ENCODE results near the gene UGT8. TPM values are rescaled to one million over a fixed set of nuclear protein-coding genes. Genes with fewer than 3 reads are reported as not detected.
A peak's percentile ranks its signal among the peaks of the same experiment; 100 is the strongest.
"Not testable (repeated sequence)": the region's sequence is repeated elsewhere in the genome, so short reads cannot be mapped to it uniquely, and the experiment has no call there.

The UGT8 gene
- total RNA-seq, 1 donor from 2014 or later, result 1.5 TPM

DNA sequence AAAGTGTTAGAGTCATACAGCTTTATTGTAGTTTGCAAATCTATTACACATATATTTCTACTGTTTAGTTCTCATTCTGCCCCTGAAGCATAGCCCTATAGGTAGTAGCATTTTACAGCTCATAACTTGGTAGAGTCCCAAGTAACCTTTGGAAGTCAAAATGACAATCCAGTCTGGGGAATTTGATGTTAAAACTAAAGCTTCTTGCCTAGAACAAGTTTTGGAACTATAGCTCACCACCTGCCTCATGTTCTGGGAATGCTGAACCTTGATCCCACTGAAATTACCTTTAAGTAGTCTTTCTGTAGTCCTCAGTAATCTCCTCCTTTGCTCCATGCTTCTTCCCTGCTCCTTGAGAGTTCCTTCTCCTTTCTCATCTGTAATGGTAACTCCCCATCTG lies 8.4 kb downstream of the UGT8 start:
- DNase-seq, result no peak

- DNase-seq, result no peak
Observed at GRCh38 chr4:114613560-114613959, 15.0 kb downstream of the UGT8 start.

DNA sequence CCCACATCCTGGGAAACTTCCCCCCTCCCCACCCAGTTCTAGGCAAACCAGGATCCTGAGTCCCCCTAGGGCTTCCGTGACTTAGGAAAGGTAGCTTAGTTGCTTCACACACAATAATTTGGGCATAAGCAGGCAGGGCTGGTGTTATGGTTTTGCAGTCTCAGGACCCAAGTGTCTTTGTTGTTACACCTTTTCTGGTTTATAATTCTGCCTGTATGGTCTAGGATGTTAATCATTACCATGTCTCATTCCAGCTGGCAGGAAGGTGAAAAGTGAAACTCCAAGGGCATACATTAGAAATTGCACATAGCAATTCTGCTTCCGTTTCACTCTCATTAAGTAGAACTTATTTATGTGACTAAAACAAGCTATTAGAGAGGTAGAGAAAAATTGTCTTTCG lies 16.8 kb downstream of the UGT8 start:
- no peak for DNase-seq

- DNase-seq, result not testable (repeated sequence)
Observed at GRCh38 chr4:114616036-114616435, 17.4 kb downstream of the UGT8 start.

DNA sequence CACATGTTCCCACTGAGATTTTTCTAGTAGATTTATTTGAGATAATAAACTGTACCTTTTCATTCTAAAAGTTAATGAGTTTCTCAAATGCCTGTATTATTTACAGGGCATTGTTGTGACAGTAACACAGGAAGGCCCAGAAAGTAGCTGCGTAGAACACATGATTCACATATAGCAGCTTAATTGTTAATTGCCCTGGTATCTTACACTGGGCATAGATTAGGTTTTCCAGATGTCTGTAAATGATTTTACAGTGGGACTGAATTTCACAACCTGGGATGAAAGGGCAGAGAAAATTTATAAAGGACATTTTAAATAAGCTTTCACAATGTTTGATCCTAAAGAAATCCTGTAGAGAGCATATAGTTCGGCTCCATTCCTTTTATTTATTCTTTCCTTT lies 27.6 kb downstream of the UGT8 start:
- no peak for DNase-seq

GRCh38 chr4:114636192-114636935 lies 37.8 kb downstream of the UGT8 start:
- no peak for DNase-seq

DNA sequence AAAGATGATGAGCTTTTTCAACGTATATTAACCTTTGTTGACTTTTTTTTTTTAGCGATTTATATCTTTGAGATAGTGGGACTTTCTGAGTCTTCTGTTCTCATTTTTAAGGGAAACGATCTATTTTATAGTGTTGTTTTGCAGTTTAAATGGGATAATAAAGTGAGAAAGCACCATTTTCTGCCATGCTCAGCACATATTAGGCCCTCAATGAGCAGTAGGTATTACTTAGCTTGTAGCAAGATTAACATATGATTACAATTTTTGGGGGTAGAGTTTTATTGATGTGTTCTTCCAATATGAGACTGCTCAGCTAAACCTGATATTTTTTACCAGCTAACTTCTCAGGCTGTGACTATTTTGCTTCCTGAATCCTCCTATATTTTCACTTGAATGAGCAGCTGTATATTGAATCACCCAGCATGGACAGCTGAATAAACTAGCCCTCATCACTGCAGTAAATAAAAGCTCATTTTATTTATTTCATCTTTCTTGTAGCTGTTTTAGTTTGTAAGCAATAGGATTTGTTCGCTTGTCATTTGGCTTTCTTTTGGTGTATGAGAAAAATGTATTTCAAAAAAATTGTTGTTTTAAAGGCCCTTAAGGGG lies 43.7 kb downstream of the UGT8 start:
- no peak for DNase-seq

- no peak for DNase-seq
Observed at GRCh38 chr4:114649908-114650307, 51.3 kb downstream of the UGT8 start.

DNA sequence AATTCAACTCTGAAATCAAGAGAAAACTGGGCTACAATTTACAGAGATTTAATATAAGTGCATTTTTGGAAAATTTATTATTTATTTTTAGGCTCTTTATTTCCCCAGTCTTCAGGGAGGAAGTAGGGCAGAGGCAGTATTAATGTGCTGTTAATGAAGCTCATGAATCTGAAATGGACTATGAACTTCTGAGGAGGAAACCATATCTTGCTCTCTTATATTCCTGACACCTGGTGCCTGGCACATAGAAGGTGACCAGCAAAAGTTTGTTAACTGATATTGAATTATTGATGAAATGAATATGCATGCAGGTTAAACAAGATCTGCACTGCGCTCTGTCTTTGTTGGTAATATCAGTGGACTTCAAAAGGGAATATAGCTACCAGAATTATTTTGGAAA lies 55.1 kb downstream of the UGT8 start:
- no peak for DNase-seq

GRCh38 chr4:114654592-114654991 lies 56.0 kb downstream of the UGT8 start:
- DNase-seq, result no peak

DNA sequence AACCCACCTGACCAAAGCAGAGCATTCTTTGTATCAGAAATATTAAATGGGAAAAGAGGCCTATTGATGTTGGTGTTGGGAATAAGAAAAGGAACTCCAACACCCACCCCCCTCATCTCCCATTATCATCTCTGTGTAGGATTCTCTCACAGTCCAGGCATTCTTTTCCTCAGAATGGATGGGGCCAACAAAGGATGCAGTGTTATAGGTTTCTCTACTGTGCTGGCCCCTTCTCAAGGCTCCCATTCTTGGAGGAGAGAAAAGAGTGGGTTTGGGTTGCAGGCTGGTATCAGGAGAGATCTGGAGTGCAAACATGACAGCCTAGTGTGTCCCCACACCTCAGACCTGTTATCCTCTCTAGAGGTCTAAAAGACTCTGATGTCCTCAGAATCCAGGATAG lies 59.6 kb downstream of the UGT8 start:
- no peak for DNase-seq

DNA sequence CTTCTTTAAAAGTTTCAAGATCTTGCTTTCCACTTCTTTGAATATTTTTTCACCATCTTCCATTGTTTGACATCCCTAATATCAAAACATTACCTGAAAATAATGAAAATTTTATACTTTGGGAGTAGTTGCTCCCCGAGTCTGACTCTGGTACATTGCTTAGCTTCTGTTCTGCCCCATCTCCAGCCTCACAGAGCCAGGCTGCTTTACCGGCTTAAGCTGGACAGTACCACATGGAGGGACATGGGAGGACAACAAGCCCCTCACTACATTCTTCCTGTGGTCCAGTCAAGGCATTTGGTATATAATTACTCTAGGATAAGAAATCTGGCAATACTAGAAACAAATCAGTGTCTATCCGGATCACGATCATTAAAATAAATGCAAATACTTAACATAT lies 60.2 kb downstream of the UGT8 start:
- DNase-seq, result no peak

GRCh38 chr4:114659386-114660008 lies 60.9 kb downstream of the UGT8 start:
- peak; percentile 72 for DNase-seq

DNA sequence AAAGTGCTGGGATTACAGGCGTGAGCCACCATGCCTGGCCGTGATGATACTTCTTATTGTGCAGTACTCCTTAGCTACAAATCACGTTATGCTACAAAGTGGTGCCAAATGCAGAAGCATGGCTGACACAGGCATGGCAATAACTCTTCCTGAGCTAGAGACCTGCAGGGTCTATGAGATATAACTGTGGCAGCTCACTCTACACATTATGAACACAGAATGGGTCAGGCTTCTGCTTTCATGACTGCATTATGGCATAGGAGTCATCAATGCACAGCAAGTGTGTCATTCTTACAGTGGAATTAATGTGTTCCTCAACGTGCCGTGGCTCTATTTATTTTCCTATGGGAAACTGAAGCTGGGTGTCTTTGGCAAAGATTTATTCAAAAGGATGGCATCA lies 64.5 kb downstream of the UGT8 start:
- DNase-seq, result no peak

- no peak for DNase-seq
Observed at GRCh38 chr4:114668577-114668976, 70.0 kb downstream of the UGT8 start.

DNA sequence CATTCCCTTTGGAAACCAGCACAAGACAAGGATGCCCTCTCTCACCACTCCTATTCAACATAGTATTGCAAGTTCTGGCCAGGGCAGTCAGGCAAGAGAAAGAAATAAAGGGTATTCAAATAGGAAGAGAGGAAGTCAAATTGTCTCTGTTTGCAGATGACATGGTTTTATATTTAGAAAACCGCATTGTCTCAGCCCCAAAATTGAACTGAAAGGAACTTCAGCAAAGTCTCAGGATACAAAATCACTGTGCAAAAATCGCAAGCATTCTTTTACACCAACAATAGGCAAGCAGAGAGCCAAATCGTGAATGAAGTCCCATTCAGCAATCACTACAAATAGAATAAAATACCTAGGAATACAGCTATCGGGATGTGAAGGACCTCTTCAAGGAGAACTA lies 72.1 kb downstream of the UGT8 start:
- DNase-seq, result not testable (repeated sequence)

DNA sequence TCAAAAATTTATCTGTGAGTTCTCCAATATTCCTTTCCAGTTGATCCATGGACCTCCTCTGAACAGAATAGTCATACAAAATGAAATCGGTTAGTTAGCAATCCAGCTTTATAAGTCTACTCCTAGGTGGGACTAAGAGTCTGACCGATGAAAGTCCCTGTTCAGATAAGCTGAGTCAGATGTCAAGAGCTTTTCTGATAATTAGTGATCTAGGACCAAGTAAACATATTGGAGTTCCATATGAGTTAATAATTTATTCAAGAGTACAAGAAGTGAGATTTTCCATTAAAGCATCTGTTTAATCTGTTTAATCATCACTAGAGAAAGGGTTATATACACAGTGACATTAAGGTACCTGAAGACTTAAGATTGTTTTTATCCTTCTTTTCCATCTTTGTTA lies 74.7 kb downstream of the UGT8 start:
- no peak for DNase-seq

DNA sequence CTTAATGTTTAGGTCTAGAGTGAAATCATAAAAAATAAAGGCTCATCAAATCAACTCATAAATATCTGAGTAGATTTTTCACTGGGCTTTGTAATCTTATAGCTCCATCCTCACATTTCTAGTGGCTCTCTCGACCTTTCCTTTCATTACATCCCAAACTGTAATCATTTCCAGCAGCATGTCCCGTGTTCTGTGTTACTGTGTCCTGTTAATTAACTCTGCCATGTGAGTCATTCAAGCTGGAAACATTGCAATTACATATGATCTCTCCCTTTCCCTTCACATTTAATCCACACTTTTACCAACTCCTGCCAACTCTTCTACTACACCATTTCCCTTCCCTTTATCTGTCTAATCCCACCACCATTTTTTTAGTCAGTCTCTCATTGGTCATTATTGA lies 75.5 kb downstream of the UGT8 start:
- DNase-seq, result no peak

DNA sequence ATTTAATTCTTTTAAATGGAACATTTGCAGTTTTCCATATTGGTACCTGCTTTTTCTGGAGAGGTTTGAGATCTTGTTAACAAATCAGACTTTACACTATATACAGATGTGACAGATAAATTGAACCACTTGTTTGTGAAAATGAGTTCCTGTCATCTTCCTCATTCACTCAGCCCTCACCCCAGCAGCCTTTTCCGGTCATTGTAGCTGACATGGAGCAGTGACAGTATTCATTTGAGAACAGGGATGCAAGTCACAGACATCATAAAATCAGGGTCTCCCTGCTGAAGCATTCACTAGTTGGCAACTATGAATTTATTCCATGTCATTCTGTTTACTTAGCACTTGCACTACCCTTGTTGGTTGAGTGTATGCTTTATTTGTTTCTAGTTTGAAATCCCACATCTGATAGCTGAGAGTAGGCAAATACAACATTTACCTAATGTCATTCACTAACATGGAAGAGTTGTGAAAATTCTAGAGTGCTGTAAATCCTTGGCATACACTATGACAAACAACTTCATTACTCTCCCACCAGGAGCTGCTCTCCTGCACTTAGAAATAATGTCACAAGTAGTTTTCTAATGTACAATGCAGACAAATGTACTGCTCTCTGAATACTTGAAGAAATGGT lies 78.9 kb downstream of the UGT8 start:
- DNase-seq, result no peak

GRCh38 chr4:114684462-114684861 lies 85.9 kb downstream of the UGT8 start:
- DNase-seq, result no peak

GRCh38 chr4:114688059-114688458 lies 89.5 kb downstream of the UGT8 start:
- no peak for DNase-seq

GRCh38 chr4:114690571-114690970 lies 92.0 kb downstream of the UGT8 start:
- DNase-seq, result no peak

DNA sequence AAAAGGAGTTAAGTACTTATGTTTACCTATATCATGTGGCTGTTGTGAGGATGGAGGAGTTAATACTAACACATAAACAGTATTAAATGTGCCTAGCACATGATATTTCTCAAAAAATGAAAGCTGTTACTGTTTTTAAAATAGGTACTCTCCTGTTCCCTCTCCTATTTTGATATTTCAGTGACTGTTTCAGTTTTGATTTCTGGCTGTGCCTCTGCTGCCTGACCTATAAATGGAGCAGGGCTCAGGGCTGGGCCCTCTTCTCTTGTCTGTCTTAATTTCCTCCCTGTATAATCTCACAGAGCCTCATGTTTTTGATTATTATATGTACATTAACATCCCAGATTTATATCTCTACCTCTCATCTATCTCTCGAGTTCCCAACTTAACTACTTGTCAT lies 93.3 kb downstream of the UGT8 start:
- DNase-seq, result no peak

Data from skin of body (tissue), 2 donors.